ENCODE measurements around the gene DCAF8.

DNA sequence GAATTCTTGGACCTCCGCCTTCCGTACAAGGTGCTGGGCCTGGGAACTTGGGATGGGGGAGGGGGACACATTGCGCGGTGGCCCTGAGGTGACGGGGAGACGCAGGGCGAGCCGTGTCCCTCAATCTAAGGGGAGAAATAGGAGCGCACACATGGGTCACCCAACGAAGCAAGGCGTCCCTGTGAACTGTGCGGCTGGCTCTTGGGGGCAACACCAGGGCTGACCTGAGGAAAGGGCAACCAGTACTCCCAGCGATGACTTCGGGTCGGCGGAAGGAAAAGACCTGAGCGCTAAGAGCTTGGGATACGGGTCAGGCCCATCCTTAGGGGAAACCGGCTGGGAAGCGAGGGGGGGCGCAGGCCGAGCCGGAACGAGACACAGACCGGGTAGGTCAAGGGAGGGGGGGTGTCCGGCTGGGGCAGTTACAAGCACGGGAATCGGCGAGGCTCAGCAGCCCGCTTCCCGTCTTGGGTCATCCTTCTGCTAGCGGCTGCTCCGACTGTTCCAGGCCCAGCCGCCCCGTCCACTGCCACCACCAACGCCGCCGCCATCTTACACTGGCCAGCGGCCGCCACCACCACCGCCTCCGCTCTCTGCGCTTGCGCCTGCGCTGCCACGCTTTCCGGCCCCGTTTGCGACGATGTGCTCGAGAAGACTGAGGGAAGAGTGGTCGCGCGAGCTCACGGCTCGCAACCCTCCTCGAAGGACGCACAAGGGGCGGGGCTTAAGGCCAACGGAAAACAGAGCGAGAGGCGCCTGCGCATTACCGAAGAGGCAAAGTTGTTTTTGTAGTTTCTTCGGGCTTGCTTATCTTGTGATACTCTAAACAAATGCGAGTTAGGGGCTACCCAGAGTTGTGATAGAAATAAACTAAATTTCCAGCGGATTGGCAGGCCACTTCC is at the start of gene DCAF8:
- TF ChIP-seq, protein P1, sequence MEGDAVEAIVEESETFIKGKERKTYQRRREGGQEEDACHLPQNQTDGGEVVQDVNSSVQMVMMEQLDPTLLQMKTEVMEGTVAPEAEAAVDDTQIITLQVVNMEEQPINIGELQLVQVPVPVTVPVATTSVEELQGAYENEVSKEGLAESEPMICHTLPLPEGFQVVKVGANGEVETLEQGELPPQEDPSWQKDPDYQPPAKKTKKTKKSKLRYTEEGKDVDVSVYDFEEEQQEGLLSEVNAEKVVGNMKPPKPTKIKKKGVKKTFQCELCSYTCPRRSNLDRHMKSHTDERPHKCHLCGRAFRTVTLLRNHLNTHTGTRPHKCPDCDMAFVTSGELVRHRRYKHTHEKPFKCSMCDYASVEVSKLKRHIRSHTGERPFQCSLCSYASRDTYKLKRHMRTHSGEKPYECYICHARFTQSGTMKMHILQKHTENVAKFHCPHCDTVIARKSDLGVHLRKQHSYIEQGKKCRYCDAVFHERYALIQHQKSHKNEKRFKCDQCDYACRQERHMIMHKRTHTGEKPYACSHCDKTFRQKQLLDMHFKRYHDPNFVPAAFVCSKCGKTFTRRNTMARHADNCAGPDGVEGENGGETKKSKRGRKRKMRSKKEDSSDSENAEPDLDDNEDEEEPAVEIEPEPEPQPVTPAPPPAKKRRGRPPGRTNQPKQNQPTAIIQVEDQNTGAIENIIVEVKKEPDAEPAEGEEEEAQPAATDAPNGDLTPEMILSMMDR (conservative IDR thresholded peaks at IDR 0.05; ENCODE audit: low read depth in 2 of 2) = no peak
- TF ChIP-seq EZH2 (IDR thresholded peaks at IDR 0.05; ENCODE audit: low read depth, unreplicated experiment) = no peak
- peak; percentile 97 for TF ChIP-seq POLR2AphosphoS5 (IDR thresholded peaks at IDR 0.05; ENCODE audit: low read depth)
- TF ChIP-seq, protein P2, sequence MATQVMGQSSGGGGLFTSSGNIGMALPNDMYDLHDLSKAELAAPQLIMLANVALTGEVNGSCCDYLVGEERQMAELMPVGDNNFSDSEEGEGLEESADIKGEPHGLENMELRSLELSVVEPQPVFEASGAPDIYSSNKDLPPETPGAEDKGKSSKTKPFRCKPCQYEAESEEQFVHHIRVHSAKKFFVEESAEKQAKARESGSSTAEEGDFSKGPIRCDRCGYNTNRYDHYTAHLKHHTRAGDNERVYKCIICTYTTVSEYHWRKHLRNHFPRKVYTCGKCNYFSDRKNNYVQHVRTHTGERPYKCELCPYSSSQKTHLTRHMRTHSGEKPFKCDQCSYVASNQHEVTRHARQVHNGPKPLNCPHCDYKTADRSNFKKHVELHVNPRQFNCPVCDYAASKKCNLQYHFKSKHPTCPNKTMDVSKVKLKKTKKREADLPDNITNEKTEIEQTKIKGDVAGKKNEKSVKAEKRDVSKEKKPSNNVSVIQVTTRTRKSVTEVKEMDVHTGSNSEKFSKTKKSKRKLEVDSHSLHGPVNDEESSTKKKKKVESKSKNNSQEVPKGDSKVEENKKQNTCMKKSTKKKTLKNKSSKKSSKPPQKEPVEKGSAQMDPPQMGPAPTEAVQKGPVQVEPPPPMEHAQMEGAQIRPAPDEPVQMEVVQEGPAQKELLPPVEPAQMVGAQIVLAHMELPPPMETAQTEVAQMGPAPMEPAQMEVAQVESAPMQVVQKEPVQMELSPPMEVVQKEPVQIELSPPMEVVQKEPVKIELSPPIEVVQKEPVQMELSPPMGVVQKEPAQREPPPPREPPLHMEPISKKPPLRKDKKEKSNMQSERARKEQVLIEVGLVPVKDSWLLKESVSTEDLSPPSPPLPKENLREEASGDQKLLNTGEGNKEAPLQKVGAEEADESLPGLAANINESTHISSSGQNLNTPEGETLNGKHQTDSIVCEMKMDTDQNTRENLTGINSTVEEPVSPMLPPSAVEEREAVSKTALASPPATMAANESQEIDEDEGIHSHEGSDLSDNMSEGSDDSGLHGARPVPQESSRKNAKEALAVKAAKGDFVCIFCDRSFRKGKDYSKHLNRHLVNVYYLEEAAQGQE (IDR thresholded peaks at IDR 0.05; ENCODE audit: unreplicated experiment) = no peak
- no peak for TF ChIP-seq JUNB (IDR thresholded peaks at IDR 0.05; ENCODE audit: unreplicated experiment)
- TF ChIP-seq, protein P3, sequence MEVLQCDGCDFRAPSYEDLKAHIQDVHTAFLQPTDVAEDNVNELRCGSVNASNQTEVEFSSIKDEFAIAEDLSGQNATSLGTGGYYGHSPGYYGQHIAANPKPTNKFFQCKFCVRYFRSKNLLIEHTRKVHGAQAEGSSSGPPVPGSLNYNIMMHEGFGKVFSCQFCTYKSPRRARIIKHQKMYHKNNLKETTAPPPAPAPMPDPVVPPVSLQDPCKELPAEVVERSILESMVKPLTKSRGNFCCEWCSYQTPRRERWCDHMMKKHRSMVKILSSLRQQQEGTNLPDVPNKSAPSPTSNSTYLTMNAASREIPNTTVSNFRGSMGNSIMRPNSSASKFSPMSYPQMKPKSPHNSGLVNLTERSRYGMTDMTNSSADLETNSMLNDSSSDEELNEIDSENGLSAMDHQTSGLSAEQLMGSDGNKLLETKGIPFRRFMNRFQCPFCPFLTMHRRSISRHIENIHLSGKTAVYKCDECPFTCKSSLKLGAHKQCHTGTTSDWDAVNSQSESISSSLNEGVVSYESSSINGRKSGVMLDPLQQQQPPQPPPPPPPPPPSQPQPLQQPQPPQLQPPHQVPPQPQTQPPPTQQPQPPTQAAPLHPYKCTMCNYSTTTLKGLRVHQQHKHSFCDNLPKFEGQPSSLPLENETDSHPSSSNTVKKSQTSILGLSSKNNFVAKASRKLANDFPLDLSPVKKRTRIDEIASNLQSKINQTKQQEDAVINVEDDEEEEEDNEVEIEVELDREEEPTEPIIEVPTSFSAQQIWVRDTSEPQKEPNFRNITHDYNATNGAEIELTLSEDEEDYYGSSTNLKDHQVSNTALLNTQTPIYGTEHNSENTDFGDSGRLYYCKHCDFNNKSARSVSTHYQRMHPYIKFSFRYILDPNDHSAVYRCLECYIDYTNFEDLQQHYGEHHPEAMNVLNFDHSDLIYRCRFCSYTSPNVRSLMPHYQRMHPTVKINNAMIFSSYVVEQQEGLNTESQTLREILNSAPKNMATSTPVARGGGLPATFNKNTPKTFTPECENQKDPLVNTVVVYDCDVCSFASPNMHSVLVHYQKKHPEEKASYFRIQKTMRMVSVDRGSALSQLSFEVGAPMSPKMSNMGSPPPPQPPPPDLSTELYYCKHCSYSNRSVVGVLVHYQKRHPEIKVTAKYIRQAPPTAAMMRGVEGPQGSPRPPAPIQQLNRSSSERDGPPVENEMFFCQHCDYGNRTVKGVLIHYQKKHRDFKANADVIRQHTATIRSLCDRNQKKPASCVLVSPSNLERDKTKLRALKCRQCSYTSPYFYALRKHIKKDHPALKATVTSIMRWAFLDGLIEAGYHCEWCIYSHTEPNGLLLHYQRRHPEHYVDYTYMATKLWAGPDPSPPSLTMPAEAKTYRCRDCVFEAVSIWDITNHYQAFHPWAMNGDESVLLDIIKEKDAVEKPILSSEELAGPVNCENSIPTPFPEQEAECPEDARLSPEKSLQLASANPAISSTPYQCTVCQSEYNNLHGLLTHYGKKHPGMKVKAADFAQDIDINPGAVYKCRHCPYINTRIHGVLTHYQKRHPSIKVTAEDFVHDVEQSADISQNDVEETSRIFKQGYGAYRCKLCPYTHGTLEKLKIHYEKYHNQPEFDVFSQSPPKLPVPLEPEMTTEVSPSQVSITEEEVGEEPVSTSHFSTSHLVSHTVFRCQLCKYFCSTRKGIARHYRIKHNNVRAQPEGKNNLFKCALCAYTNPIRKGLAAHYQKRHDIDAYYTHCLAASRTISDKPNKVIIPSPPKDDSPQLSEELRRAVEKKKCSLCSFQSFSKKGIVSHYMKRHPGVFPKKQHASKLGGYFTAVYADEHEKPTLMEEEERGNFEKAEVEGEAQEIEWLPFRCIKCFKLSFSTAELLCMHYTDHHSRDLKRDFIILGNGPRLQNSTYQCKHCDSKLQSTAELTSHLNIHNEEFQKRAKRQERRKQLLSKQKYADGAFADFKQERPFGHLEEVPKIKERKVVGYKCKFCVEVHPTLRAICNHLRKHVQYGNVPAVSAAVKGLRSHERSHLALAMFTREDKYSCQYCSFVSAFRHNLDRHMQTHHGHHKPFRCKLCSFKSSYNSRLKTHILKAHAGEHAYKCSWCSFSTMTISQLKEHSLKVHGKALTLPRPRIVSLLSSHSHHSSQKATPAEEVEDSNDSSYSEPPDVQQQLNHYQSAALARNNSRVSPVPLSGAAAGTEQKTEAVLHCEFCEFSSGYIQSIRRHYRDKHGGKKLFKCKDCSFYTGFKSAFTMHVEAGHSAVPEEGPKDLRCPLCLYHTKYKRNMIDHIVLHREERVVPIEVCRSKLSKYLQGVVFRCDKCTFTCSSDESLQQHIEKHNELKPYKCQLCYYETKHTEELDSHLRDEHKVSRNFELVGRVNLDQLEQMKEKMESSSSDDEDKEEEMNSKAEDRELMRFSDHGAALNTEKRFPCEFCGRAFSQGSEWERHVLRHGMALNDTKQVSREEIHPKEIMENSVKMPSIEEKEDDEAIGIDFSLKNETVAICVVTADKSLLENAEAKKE (CRISPR knock-in tag; IDR thresholded peaks at IDR 0.05) = no peak
- TF ChIP-seq CREB1 (CRISPR knock-in tag; IDR thresholded peaks at IDR 0.05; ENCODE audit: low read depth) = 0 out of 2 replicates have a peak, but pooled peaks have one; percentile 13
- TF ChIP-seq EZH2phosphoT487 (IDR thresholded peaks at IDR 0.05; ENCODE audit: unreplicated experiment) = no peak
- peak; percentile 80 for TF ChIP-seq ETS1 (IDR thresholded peaks at IDR 0.05)
- TF ChIP-seq NANOG (IDR thresholded peaks at IDR 0.05; ENCODE audit: borderline replicate concordance) = no peak

All from GM23338 (cell line).